Kidney (tissue), 14 donors: Measurements from ENCODE around the gene SGSH. TPM values are rescaled to one million over a fixed set of nuclear protein-coding genes. Genes with fewer than 3 reads are reported as not detected.
A peak's percentile ranks its signal among the peaks of the same experiment; 100 is the strongest.

Experiments used
- DNase-seq, 5 donors: peaks; one replicate each; pipeline ENCODE4 v3.0.0-alpha.2; 2013 to 2020
- FAIRE-seq: peaks from 2 replicates; lab custom pipeline; 2012; peaks lifted over from hg19 to GRCh38; lab: Jason Lieb, UNC
- H3K27ac ChIP-seq, 2 donors: one replicate each; pipeline ENCODE4 v1.7.0; 2013; ENCODE audit warnings: low read depth in 2 of 2, low read length in 2 of 2, inconsistent platforms in 1 of 2
- H3K27me3 ChIP-seq: one replicate; pipeline ENCODE4 v1.7.1; 2013; ENCODE audit warnings: low read length, inconsistent platforms; ENCODE audit not compliant: control insufficient read depth, insufficient read depth
- H3K36me3 ChIP-seq, 3 donors: one replicate each; pipeline versions ENCODE4 v1.7.0 to v1.7.1; 2013; ENCODE audit warnings: low read length in 3 of 3, control low read depth in 1 of 3, inconsistent platforms in 1 of 3; ENCODE audit not compliant: insufficient read depth in 3 of 3, control insufficient read depth in 2 of 3
- H3K4me1 ChIP-seq, 3 donors: one replicate each; pipeline versions ENCODE4 v1.7.0 to v1.7.1; 2013; ENCODE audit warnings: low read length in 3 of 3, inconsistent platforms in 1 of 3, low read depth in 1 of 3; ENCODE audit not compliant: control insufficient read depth in 2 of 3, insufficient read depth in 2 of 3
- H3K4me3 ChIP-seq, 3 donors: one replicate each; pipeline versions ENCODE4 v1.7.0 to v1.8.1; 2013; ENCODE audit warnings: low read length in 3 of 3, control low read depth in 1 of 3, inconsistent platforms in 1 of 3
- H3K9ac ChIP-seq, 3 donors: one replicate each; pipeline versions ENCODE4 v1.7.0 to v1.7.1; 2013; ENCODE audit warnings: low read length in 3 of 3, control low read depth in 1 of 3, inconsistent platforms in 1 of 3
- H3K9me3 ChIP-seq, 3 donors: one replicate each; pipeline versions ENCODE4 v1.7.0 to v1.7.1; 2013; ENCODE audit warnings: low read length in 3 of 3, control low read depth in 1 of 3, inconsistent platforms in 1 of 3; ENCODE audit not compliant: control insufficient read depth in 2 of 3, insufficient read depth in 1 of 3
- intact Hi-C: fragments of 100-400 bp; cut with DNase I; formaldehyde crosslinking; loops from one replicate; pipeline ENCODE4 v1.11.1; 2022
- polyA plus RNA-seq: library from polyadenylated mRNA; stranded (reverse); fragments of 350-450 nt; fragmentation: Illumina TruSeq; extraction: RNeasy Lipid Tissue Mini Kit (QIAGEN cat#74804); gene quantifications from one replicate; pipeline ENCODE4 v1.2.3, GENCODE V29; 2014; ENCODE audit warnings: low read depth, low replicate concordance; ENCODE audit not compliant: insufficient read depth
- total RNA-seq: library from RNA; stranded (reverse); fragmentation: NEBNext Ultra II Directional; extraction: Animal tissue kit (Norgen Biotek cat#: 25700); gene quantifications from one replicate; pipeline ENCODE4 v1.2.1, GENCODE V29; 2021
- TF ChIP-seq, protein P1 (sequence below): IDR thresholded peaks from 3 replicates; pipeline ENCODE4 v1.5.1; 2012; ENCODE audit warnings: mild to moderate bottlenecking, moderate library complexity, borderline replicate concordance; ENCODE audit not compliant: insufficient read depth; ENCODE audit errors: extremely low read depth
- donor health status: control.
- donor health status: control.
- donor health status: control.
- donor health status: control.
- donor health status: control.
- donor health status: DM: yes; HTN: yes; CAD: no.
- donor health status: Normal renal cell carcinoma (clear cell type).

Gene SGSH
- total and polyA plus RNA-seq, 2 donors from 2014 or later, result 25.9 to 63.2 TPM

DNA sequence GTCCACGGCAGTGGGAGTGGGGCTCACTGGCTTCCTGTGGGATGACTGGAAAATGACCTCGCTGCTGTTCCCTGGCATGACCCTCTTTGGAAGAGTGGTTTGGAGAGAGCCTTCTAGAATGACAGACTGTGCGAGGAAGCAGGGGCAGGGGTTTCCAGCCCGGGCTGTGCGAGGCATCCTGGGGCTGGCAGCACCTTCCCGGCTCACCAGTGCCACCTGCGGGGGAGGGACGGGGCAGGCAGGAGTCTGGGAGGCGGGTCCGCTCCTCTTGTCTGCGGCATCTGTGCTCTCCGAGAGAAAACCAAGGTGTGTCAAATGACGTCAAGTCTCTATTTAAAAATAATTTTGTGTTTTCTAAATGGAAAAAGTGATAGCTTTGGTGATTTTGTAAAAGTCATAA, 32.7 kb upstream of the SGSH start:
- Histone ChIP-seq H3K4me1 (peaks cover 2 to 21% (median 10%) of the 10 kb centered on the region in 3 donors), H3K9ac (no peak overlapping the region), H3K4me3 (no peak overlapping the region), H3K36me3 (peaks cover 0 to 3% (median 0%) of the 10 kb centered on the region in 3 donors), H3K27me3 (no peaks in the 10 kb centered on the region), H3K9me3 (no peaks in the 10 kb centered on the region), H3K27ac (no peak overlapping the region)
- DNase-seq (peak; percentile 81 to 87 (median 82)), FAIRE-seq (no peak)
- TF ChIP-seq, protein P1, sequence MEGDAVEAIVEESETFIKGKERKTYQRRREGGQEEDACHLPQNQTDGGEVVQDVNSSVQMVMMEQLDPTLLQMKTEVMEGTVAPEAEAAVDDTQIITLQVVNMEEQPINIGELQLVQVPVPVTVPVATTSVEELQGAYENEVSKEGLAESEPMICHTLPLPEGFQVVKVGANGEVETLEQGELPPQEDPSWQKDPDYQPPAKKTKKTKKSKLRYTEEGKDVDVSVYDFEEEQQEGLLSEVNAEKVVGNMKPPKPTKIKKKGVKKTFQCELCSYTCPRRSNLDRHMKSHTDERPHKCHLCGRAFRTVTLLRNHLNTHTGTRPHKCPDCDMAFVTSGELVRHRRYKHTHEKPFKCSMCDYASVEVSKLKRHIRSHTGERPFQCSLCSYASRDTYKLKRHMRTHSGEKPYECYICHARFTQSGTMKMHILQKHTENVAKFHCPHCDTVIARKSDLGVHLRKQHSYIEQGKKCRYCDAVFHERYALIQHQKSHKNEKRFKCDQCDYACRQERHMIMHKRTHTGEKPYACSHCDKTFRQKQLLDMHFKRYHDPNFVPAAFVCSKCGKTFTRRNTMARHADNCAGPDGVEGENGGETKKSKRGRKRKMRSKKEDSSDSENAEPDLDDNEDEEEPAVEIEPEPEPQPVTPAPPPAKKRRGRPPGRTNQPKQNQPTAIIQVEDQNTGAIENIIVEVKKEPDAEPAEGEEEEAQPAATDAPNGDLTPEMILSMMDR, result peak; percentile 66
- intact Hi-C loops, result no loop called here

DNA sequence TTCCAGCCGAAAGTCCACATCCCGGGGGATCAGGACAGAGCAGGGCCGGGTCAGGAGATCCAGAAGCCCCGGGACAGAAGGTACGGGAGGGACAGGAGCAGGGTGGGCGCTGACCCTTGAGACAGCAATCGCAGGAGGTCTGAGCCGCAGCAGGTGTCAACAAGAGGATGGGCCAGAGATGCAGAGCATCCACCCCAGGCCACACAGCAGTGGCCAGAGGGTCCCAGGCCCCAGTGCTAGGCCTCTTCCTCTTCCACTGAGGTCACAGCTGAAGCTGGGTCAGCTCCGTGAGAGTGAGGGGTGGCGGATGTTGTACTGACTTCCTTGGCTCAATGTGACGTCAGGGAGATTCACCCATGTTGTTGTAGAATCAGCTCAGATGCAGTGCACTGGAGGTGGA, 31.8 kb upstream of the SGSH start:
- H3K9me3 ChIP-seq, result no peaks in the 10 kb centered on the region
- no peak overlapping the region for H3K4me3 ChIP-seq
- DNase-seq (no peak), FAIRE-seq (no peak)
- H3K9ac ChIP-seq, result no peak overlapping the region
- H3K36me3 ChIP-seq, result peaks cover 0 to 8% (median 0%) of the 10 kb centered on the region in 3 donors
- no peak overlapping the region for H3K27ac ChIP-seq
- peaks cover 2 to 21% (median 10%) of the 10 kb centered on the region in 3 donors for H3K4me1 ChIP-seq
- intact Hi-C loops, result no loop called here
- TF ChIP-seq, protein P1, result no peak
- no peaks in the 10 kb centered on the region for H3K27me3 ChIP-seq

DNA sequence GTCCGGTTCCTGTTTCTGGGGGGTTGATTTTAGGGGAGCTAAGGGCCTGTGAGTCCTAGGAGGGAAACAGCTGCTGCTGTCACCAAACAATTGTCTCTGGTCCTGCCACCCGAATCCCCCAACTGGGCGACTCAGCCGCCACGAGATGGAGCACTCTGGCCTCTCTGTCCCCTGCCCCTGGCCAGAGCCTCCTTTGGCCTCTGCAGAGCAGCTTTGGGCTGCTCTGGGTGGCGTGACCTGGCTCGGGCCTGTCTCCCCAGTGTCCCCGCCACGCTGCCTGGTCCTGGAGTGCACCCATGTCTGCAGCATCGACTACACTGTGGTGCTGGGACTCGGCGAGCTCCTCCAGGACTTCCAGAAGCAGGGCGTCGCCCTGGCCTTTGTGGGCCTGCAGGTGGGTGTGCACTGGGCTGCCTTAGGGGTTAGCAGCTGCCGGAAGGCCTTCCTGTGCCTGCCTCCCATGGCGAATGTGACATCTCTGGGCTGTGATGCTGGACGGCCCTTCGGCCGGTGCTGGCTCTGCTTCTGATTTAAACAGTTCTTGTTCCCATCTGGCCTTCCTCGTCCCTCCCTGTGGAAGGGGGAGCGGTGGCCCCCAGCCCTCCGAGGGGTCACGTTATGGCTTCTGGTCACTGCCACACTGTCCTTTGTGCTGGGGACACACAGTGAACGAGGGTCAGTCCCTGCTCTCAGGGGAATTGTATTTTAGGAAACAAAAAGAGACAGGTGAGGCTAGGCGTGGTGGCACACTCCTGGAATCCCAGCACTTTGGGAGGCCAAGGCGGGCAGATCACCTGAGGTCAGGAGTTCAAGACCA, 29.0 kb upstream of the SGSH start:
- no peak for DNase-seq
- peaks cover 0 to 8% (median 7%) of the 10 kb centered on the region in 3 donors for H3K4me1 ChIP-seq
- no peak for FAIRE-seq

More for the DNA sequence above, 29.0 kb upstream of the SGSH start:
- Histone ChIP-seq H3K4me3 (no peak overlapping the region), H3K27ac (no peak overlapping the region), H3K36me3 (peaks cover 0 to 23% (median 14%) of the 10 kb centered on the region in 3 donors), H3K27me3 (no peaks in the 10 kb centered on the region), H3K9ac (no peak overlapping the region), H3K9me3 (no peaks in the 10 kb centered on the region)
- intact Hi-C loops, result no loop called here
- TF ChIP-seq, protein P1, result no peak
